IMR-90 (cell line): Measurements from ENCODE around the gene DNTTIP2. TPM values are rescaled to one million over a fixed set of nuclear protein-coding genes. Genes with fewer than 3 reads are reported as not detected.

Source experiments
- ATAC-seq: fragments of 200-7000 bp; cut with Tn5 transposase; 2 replicates; pipeline ENCODE4 v1.9.1; 2020; ENCODE audit warnings: low read depth, mild to moderate bottlenecking, moderate library complexity
- BruUV-seq: library from RNA; stranded (reverse); fragments of 400-500 nt; replicated peaks from 2 replicates; lab custom pipeline; 2021; lab: Mats Ljungman, UMichigan
- CTCF ChIA-PET: fragments of 300-600 bp; formaldehyde crosslinking; extraction: SDS; loops from one replicate; lab custom pipeline; 2021; ENCODE audit warnings: antibody characterized with exemption; lab: Yijun Ruan, JAX
- POLR2A ChIA-PET: fragments of 300-600 bp; sonication (Branson Sonifier 250); formaldehyde crosslinking; loops from one replicate; lab custom pipeline; 2022; ENCODE audit warnings: antibody characterized with exemption; ENCODE audit not compliant: unreplicated experiment; lab: Charles Lee
- DNase-seq: peaks from one replicate; pipeline ENCODE4 v3.0.0; 2013
- H2AFZ ChIP-seq: replicated peaks from 2 replicates; pipeline ENCODE3; 2013; ENCODE audit warnings: low read length, mild to moderate bottlenecking; ENCODE audit not compliant: poor library complexity
- H2AK5ac ChIP-seq: 2 replicates; pipeline ENCODE4 v1.6.1; 2013; ENCODE audit warnings: low read depth, low read length, inconsistent platforms
- H2AK9ac ChIP-seq: replicated peaks from 2 replicates; pipeline ENCODE3; 2013; ENCODE audit warnings: mild to moderate bottlenecking, low read depth, low read length, moderate library complexity; ENCODE audit not compliant: poor library complexity
- H2BK120ac ChIP-seq: 2 replicates; pipeline ENCODE4 v1.6.1; 2013; ENCODE audit warnings: low read depth, low read length, inconsistent platforms
- H2BK15ac ChIP-seq: 3 replicates; pipeline ENCODE4 v1.6.1; 2013; ENCODE audit warnings: low read depth, low read length, inconsistent platforms
- H2BK20ac ChIP-seq: 2 replicates; pipeline ENCODE4 v1.6.1; 2013; ENCODE audit warnings: low read depth, mild to moderate bottlenecking, inconsistent platforms, low read length, moderate library complexity
- H2BK5ac ChIP-seq: 2 replicates; pipeline ENCODE4 v1.6.1; 2013; ENCODE audit warnings: mild to moderate bottlenecking, low read depth, low read length, inconsistent platforms; ENCODE audit not compliant: poor library complexity, severe bottlenecking
- H3K14ac ChIP-seq: replicated peaks from 2 replicates; pipeline ENCODE4 v1.6.1; 2013; ENCODE audit warnings: low read depth, low read length, inconsistent platforms
- H3K18ac ChIP-seq: 2 replicates; pipeline ENCODE4 v1.6.1; 2013; ENCODE audit warnings: low read depth, low read length, control low read depth
- H3K23ac ChIP-seq: 2 replicates; pipeline ENCODE4 v1.6.1; 2013; ENCODE audit warnings: low read depth, low read length, inconsistent platforms
- H3K27ac ChIP-seq: 2 replicates; pipeline ENCODE4 v1.5.1; 2013; ENCODE audit warnings: mild to moderate bottlenecking, control low read depth, low read length; ENCODE audit not compliant: insufficient read depth
- H3K27me3 ChIP-seq: 2 replicates; pipeline ENCODE4 v1.6.1; 2013; ENCODE audit warnings: low read length; ENCODE audit not compliant: control insufficient read depth, insufficient read depth
- H3K36me3 ChIP-seq: 2 replicates; pipeline ENCODE4 v1.6.1; 2013; ENCODE audit warnings: low read length, mixed read lengths; ENCODE audit not compliant: control insufficient read depth, insufficient read depth
- H3K4ac ChIP-seq: 2 replicates; pipeline ENCODE4 v1.6.1; 2013; ENCODE audit warnings: low read depth, low read length, inconsistent platforms
- H3K4me1 ChIP-seq: 2 replicates; pipeline ENCODE4 v1.6.1; 2013; ENCODE audit warnings: low read length, mixed read lengths; ENCODE audit not compliant: control insufficient read depth, insufficient read depth
- H3K4me2 ChIP-seq: 2 replicates; pipeline ENCODE4 v1.6.1; 2013; ENCODE audit warnings: low read depth, mild to moderate bottlenecking, control low read depth, low read length, moderate library complexity
- H3K4me3 ChIP-seq: 2 replicates; pipeline ENCODE4 v1.5.1; 2013; ENCODE audit warnings: low read depth, mild to moderate bottlenecking, control low read depth, low read length, moderate library complexity; ENCODE audit not compliant: insufficient read depth
- H3K56ac ChIP-seq: 2 replicates; pipeline ENCODE4 v1.6.1; 2013; ENCODE audit warnings: low read length, inconsistent platforms; ENCODE audit not compliant: insufficient read depth; ENCODE audit errors: extremely low read depth
- H3K79me1 ChIP-seq, 2 experiments: 2 replicates each; pipeline ENCODE4 v1.6.1; 2013; ENCODE audit warnings: low read length in 2 of 2, inconsistent platforms in 1 of 2, low read depth in 1 of 2
- H3K9ac ChIP-seq: 2 replicates; pipeline ENCODE4 v1.6.1; 2013; ENCODE audit warnings: low read depth, low read length, control low read depth
- H3K9me1 ChIP-seq: 2 replicates; pipeline ENCODE4 v1.6.1; 2013; ENCODE audit warnings: low read length, inconsistent platforms; ENCODE audit not compliant: insufficient read depth
- H3K9me3 ChIP-seq: 2 replicates; pipeline ENCODE4 v1.6.1; 2013; ENCODE audit warnings: low read length; ENCODE audit not compliant: control insufficient read depth, insufficient read depth
- H4K20me1 ChIP-seq: 2 replicates; pipeline ENCODE4 v1.6.1; 2013; ENCODE audit warnings: low read length, inconsistent platforms; ENCODE audit not compliant: insufficient read depth
- H4K5ac ChIP-seq: 2 replicates; pipeline ENCODE4 v1.6.1; 2013; ENCODE audit warnings: mild to moderate bottlenecking, low read depth, low read length, control low read depth
- H4K8ac ChIP-seq, 2 experiments: 2 replicates each; pipeline ENCODE4 v1.6.1; 2013; ENCODE audit warnings: low read depth in 2 of 2, low read length in 2 of 2, control low read depth in 1 of 2, inconsistent platforms in 1 of 2
- H4K91ac ChIP-seq: 2 replicates; pipeline ENCODE4 v1.6.1; 2013; ENCODE audit warnings: low read depth, low read length, inconsistent platforms; ENCODE audit not compliant: insufficient read depth
- BHLHE40 ChIP-seq: fragments of 150-350 bp; IDR thresholded peaks from 2 replicates; pipeline ENCODE4 v1.6.1; 2016; ENCODE audit warnings: mild to moderate bottlenecking, low read depth, low read length
- CEBPB ChIP-seq: IDR thresholded peaks from 2 replicates; pipeline ENCODE4 v1.6.1; 2012; ENCODE audit warnings: low read depth, low read length, improper control_type of control experiment
- CHD1 ChIP-seq: IDR thresholded peaks from 2 replicates; pipeline ENCODE4 v1.6.1; 2012; ENCODE audit warnings: low read depth, low read length, improper control_type of control experiment
- MAFK ChIP-seq: IDR thresholded peaks from 2 replicates; pipeline ENCODE4 v1.6.1; 2012; ENCODE audit warnings: low read depth, low read length, improper control_type of control experiment
- MAZ ChIP-seq: IDR thresholded peaks from 2 replicates; pipeline ENCODE4 v1.6.1; 2012; ENCODE audit warnings: low read depth, mild to moderate bottlenecking, low read length, improper control_type of control experiment, moderate library complexity, borderline replicate concordance
- MXI1 ChIP-seq: IDR thresholded peaks from 2 replicates; pipeline ENCODE4 v1.6.1; 2012; ENCODE audit warnings: low read depth, mild to moderate bottlenecking, low read length, moderate library complexity, borderline replicate concordance
- POLR2A ChIP-seq: IDR thresholded peaks from 2 replicates; pipeline ENCODE4 v1.6.1; 2012; ENCODE audit warnings: mild to moderate bottlenecking, low read depth, low read length
- RFX5 ChIP-seq: IDR thresholded peaks from 2 replicates; pipeline ENCODE4 v1.8.0; 2012; ENCODE audit warnings: low read depth, mild to moderate bottlenecking, low read length, moderate library complexity
- SMC3 ChIP-seq: fragments of 150-350 bp; IDR thresholded peaks from 2 replicates; pipeline ENCODE4 v1.6.1; 2016; ENCODE audit warnings: low read depth, mild to moderate bottlenecking, antibody characterized with exemption, low read length, moderate library complexity
- WGBS, 2 experiments: methylation state at CpG; one replicate each; pipeline versions ENCODE4 v1.1.5 to v1.1.7; 2013; ENCODE audit warnings: missing lambda C conversion rate in 2 of 2; ENCODE audit not compliant: insufficient read length in 1 of 2; ENCODE audit errors: extremely low coverage in 2 of 2; 5-methylcytosine and 5-hydroxymethylcytosine counted together
- dilution Hi-C: fragments of 300-500 bp; cut with HindIII; formaldehyde crosslinking; loops from one replicate; pipeline ENCODE4 v1.14.3; 2018; ENCODE audit warnings: low sequenced_read_pairs; ENCODE audit not compliant: unreplicated experiment
- in situ Hi-C: fragments of 300-500 bp; cut with MboI; formaldehyde crosslinking; loops from 3 replicates; pipeline ENCODE4 v1.14.3; 2019; ENCODE audit warnings: low sequenced_read_pairs, inconsistent platforms, mixed read lengths
- intact Hi-C: fragments of 100-400 bp; cut with micrococcal nuclease; formaldehyde crosslinking; loops from 2 replicates; pipeline ENCODE4 v1.10.0; 2022
- polyA plus RNA-seq, 3 experiments: library from polyadenylated mRNA; depleted of rRNA; stranded (reverse); fragments of >200 nt; gene quantifications; 2 replicates each; pipeline ENCODE4 v1.2.3, GENCODE V29; 2012; ENCODE audit warnings: low replicate concordance in 1 of 3
- total RNA-seq: library from RNA; depleted of rRNA; stranded (reverse); fragments of >200 nt; gene quantifications from 2 replicates; pipeline ENCODE4 v1.2.3, GENCODE V29; 2012

DNTTIP2 gene
- total and polyA plus RNA-seq, 2 of the 4 experiments (the other 2 are of a cell fraction): 14.2 to 24.4 TPM

GRCh38 chr1:93842750-93843500 is 36.1 kb downstream of the DNTTIP2 start (continued):
- TF ChIP-seq RFX5: no peak
- TF ChIP-seq CHD1: no peak
- no peak for TF ChIP-seq MAFK
- no peak for TF ChIP-seq BHLHE40
- TF ChIP-seq MXI1: no peak
- TF ChIP-seq CEBPB: no peak

- 100% methylated on average over 3 of the region's 3 CpGs; no CpG with 5 or more reads in 1 of the 2 experiments for WGBS, 2 experiments
- no peak overlapping the region for H2AK9ac ChIP-seq
- H3K79me1 ChIP-seq: no peaks in the 10 kb centered on the region
- peak overlapping the region; percentile 43; the same call in 1 of the 2 replicates for H2AK5ac ChIP-seq
- ChIA-PET CTCF (interaction anchor here (0.7 kb wide), 1 partner anchor 37 kb away, joined by 7 read pairs; no protein-coding TSS in a partner anchor), POLR2A (no interaction called here)
- H2AFZ ChIP-seq: no peak overlapping the region
- intact Hi-C loops: no loop called here
- H3K36me3 ChIP-seq: no peaks in the 10 kb centered on the region
- in situ Hi-C loops: loop anchor here (5.0 kb wide), 1 partner anchor 394 kb away; the partner anchor contains the start of gene FNBP1L
- H3K4me2 ChIP-seq: no peak overlapping the region
- H4K5ac ChIP-seq: no peak overlapping the region
- H3K18ac ChIP-seq: no peak overlapping the region
- no peak overlapping the region for H3K23ac ChIP-seq
- H3K56ac ChIP-seq: no peak overlapping the region
- H3K9me3 ChIP-seq: no peaks in the 10 kb centered on the region
- BruUV-seq: no TSS peak
- H2BK5ac ChIP-seq: no peak overlapping the region
- TF ChIP-seq POLR2A (no peak), SMC3 (no peak), MAZ (no peak), BHLHE40 (no peak)
- peaks cover 6% of the 10 kb centered on the region; the same call in 1 of the 2 replicates for H4K20me1 ChIP-seq
- no peaks in the 10 kb centered on the region for H3K27me3 ChIP-seq
- H3K4me1 ChIP-seq: peaks cover 6% of the 10 kb centered on the region
- ATAC-seq: no peak
- no peak overlapping the region for H4K91ac ChIP-seq
- H4K8ac ChIP-seq: no peak overlapping the region
- no peak overlapping the region for H2BK20ac ChIP-seq
- DNase-seq: no peak
- H2BK15ac ChIP-seq: no peak overlapping the region
- H3K9me1 ChIP-seq: peaks cover 10% of the 10 kb centered on the region; the same call in 1 of the 2 replicates
- no peak overlapping the region for H2BK120ac ChIP-seq
- H3K14ac ChIP-seq: no peak overlapping the region
- H3K4ac ChIP-seq: no peak overlapping the region
- dilution Hi-C loops: no loop called here
- no peak overlapping the region for H3K4me3 ChIP-seq
- H3K27ac ChIP-seq: no peak overlapping the region
- H3K9ac ChIP-seq: no peak overlapping the region
Observed at GRCh38 chr1:93841771-93842170, 37.2 kb downstream of the DNTTIP2 start.
